Activated CD4-positive, alpha-beta T cell treated with anti-CD3 and anti-CD28 coated beads, Interleukin-2, amount 50 U/mL, for 16 hours (primary cell): ENCODE results near the gene SHISAL2B.
"Not testable (repeated sequence)": the region's sequence is repeated elsewhere in the genome, so short reads cannot be mapped to it uniquely, and the experiment has no call there.

Experiments used
- DNase-seq: peaks from one replicate; pipeline ENCODE4 v3.0.0-alpha.2; 2020

Gene SHISAL2B

GRCh38 chr5:64690417-64691151, at the start of gene SHISAL2B:
Gene SHISAL2B (plus strand): TSS chr5:64690503. CDS start chr5:64690624, 121 bp downstream.
- no peak for DNase-seq

- no peak for DNase-seq
These were observed 45.5 kb upstream of the SHISAL2B start for GRCh38 chr5:64644831-64645230.

- no peak for DNase-seq
These were observed 44.1 kb upstream of the SHISAL2B start for GRCh38 chr5:64646169-64646568.

- no peak for DNase-seq
These were observed 40.8 kb upstream of the SHISAL2B start for GRCh38 chr5:64649512-64649911.

GRCh38 chr5:64653766-64654560, 36.3 kb upstream of the SHISAL2B start:
- no peak for DNase-seq

- DNase-seq, result no peak
These were observed 35.8 kb upstream of the SHISAL2B start for GRCh38 chr5:64654561-64654938.

- DNase-seq, result no peak
These were observed 34.7 kb upstream of the SHISAL2B start for GRCh38 chr5:64655596-64655995.

GRCh38 chr5:64659289-64659688, 31.0 kb upstream of the SHISAL2B start:
- no peak for DNase-seq

- DNase-seq, result not testable (repeated sequence)
These were observed 27.1 kb upstream of the SHISAL2B start for GRCh38 chr5:64663181-64663580.

- no peak for DNase-seq
These were observed 25.1 kb upstream of the SHISAL2B start for GRCh38 chr5:64665243-64665642.

- no peak for DNase-seq
These were observed 24.2 kb upstream of the SHISAL2B start for GRCh38 chr5:64666078-64666477.

GRCh38 chr5:64667068-64667467, 23.2 kb upstream of the SHISAL2B start:
- DNase-seq, result no peak

GRCh38 chr5:64670277-64670676, 20.0 kb upstream of the SHISAL2B start:
- DNase-seq, result no peak

- DNase-seq, result no peak
These were observed 18.6 kb upstream of the SHISAL2B start for GRCh38 chr5:64671678-64672077.

GRCh38 chr5:64678374-64678773, 11.9 kb upstream of the SHISAL2B start:
- no peak for DNase-seq

GRCh38 chr5:64680289-64680688, 10.0 kb upstream of the SHISAL2B start:
- no peak for DNase-seq

GRCh38 chr5:64682608-64683007, 7.7 kb upstream of the SHISAL2B start:
- no peak for DNase-seq

GRCh38 chr5:64685866-64686265, 4.4 kb upstream of the SHISAL2B start:
- no peak for DNase-seq

- no peak for DNase-seq
These were observed 1.9 kb upstream of the SHISAL2B start for GRCh38 chr5:64688391-64688790.

- no peak for DNase-seq
These were observed 1.3 kb upstream of the SHISAL2B start for GRCh38 chr5:64688965-64689364.

- no peak for DNase-seq
These were observed 243 bp upstream of the SHISAL2B start for GRCh38 chr5:64690104-64690416.

- DNase-seq, result no peak
These were observed 988 bp downstream of the SHISAL2B start for GRCh38 chr5:64691291-64691690.

GRCh38 chr5:64693636-64694035, 3.3 kb downstream of the SHISAL2B start:
- DNase-seq, result no peak

GRCh38 chr5:64696414-64696813, 6.1 kb downstream of the SHISAL2B start:
- not testable (repeated sequence) for DNase-seq

- DNase-seq, result no peak
These were observed 10.5 kb downstream of the SHISAL2B start for GRCh38 chr5:64700765-64701164.
